GM12873 (cell line): ENCODE results near the gene CHRNE.

ENCODE experiments used
- TF ChIP-seq, protein P1 (sequence below): IDR thresholded peaks from 2 replicates; pipeline ENCODE4 v1.5.1; 2012; ENCODE audit warnings: low read depth, mild to moderate bottlenecking, moderate library complexity, low read length, control low read depth; ENCODE audit not compliant: insufficient read depth; ENCODE audit errors: missing control alignments

The CHRNE gene

DNA sequence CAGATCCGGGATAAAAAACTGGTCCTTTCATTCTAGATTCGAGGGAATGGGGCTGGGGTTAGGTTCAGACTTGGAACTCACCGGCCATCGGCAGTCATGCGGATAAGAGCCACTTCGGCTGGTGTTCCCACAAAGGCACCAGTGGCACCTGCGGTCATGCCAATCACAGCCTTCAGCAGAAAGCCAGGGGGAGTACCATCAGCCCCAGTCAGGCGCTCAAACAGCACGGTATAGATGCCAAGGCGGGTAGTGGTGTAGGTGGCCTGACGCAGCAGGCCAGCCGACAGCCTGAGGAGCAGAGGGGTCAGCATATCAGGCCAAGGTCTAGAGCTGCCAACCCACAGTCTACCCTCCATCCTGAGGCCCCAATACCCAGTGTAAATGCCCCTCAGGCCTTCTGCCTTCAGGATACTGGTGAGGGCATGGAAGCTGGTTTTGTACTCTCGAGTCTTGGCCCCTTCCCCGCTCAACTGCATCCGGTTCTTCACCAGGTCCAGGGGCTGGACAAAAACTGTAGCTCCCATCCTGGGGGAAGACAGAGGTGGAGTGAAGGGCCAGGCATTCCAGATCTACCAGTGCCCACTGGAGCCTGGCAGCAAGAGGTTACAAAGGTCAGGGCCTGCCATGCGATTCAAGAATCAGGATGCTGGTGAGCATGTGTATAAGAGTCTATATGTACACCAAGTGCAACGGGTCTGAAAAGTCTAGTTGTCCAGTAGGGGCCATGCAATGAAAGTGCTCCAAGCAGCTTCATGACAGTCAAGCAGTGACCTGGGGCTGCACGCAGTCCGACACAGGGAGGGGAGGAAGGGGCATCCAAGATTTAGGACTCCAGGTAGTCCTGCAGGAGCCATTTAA, 36.0 kb upstream of the CHRNE start:
- TF ChIP-seq, protein P1, sequence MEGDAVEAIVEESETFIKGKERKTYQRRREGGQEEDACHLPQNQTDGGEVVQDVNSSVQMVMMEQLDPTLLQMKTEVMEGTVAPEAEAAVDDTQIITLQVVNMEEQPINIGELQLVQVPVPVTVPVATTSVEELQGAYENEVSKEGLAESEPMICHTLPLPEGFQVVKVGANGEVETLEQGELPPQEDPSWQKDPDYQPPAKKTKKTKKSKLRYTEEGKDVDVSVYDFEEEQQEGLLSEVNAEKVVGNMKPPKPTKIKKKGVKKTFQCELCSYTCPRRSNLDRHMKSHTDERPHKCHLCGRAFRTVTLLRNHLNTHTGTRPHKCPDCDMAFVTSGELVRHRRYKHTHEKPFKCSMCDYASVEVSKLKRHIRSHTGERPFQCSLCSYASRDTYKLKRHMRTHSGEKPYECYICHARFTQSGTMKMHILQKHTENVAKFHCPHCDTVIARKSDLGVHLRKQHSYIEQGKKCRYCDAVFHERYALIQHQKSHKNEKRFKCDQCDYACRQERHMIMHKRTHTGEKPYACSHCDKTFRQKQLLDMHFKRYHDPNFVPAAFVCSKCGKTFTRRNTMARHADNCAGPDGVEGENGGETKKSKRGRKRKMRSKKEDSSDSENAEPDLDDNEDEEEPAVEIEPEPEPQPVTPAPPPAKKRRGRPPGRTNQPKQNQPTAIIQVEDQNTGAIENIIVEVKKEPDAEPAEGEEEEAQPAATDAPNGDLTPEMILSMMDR, result no peak

DNA sequence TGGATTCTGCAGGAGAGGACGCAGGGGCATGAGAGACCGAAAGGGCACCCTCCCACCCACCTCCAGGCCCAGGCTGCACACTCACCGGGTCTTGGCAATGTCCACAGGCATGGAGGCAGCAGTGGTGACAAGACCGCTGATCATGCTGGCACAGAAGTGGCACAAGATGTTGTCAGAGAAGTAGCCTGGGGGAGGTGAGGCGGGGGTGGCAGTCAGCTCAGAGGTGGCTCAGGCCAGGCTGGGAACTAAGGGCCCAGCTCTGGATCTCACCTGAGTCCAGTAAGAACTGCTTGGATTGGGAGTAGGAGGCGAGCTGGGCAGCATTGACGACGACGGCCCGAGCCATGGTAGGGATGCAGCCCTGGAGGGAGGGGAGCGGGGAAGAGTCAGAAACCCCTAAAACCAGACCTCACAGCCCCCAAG, 35.2 kb upstream of the CHRNE start:
- TF ChIP-seq, protein P1, result no peak

DNA sequence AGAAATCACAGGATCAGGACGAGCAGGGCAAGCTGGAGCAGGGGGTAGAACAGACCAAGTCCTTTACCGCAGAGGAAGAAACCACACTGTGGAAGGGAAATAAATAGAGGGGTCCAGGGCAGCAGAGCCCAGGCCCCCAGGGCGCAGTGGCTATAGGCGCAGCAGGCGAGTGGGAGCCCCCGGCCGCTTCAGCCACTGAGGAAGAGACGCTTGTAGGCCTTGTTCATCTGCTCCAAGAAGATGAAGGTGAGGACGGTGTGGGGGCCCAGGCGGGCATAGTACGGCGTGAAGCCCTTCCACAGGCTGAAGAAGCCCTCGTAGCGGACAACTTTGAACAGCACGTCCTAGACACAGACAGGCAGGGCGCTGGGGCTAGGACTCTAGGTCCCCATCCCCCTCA, 34.7 kb upstream of the CHRNE start:
- TF ChIP-seq, protein P1, result no peak

DNA sequence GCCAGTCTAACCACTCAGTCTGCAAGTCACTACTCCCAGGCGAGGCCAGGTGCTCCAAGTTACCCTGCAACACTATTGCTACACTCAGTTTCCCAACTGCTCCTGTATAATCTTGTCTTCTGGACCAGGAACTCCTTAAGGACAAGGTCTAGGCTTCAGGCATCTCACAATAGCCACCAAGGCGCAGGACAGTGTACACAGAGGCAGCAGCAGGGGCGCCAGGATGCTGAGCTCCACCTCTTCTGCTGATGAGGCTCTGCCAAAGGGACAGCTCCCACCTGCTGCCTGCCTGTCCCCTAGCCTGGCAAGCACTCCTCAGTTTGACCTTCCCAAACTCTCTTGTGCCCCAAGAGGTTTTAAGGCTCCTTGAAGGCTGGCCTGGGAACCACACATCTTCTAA, 33.5 kb upstream of the CHRNE start:
- TF ChIP-seq, protein P1, result no peak

DNA sequence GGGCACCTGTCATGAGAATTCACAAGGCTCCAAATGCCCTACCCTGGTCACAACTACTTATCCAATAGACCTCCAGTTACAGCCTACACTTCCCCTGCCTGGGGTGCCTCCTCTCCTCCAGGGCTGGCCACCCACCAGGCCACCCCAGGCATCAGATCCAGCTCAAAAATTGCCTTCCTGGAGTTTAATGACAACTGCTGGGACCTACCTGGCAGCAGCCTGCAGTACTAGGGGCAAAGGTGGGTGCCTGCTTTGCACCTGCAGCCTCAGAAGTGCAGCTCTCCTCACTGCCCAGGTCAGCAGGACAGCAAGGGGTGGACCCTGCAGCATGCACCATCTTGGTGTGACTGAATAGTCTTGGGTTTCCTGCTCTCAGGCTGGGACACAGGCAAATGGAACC, 32.8 kb upstream of the CHRNE start:
- TF ChIP-seq, protein P1, result no peak

- TF ChIP-seq, protein P1, result peak; percentile 41
Observed at GRCh38 chr17:4934173-4934979, 31.5 kb upstream of the CHRNE start.

GRCh38 chr17:4933646-4934045, 30.7 kb upstream of the CHRNE start:
- TF ChIP-seq, protein P1, result no peak
